NCI-H510A treated with DMSO at 0.1 percent for 48 hours (cell line): ENCODE results near the gene MAN2B2.
"Not testable (repeated sequence)": the region's sequence is repeated elsewhere in the genome, so short reads cannot be mapped to it uniquely, and the experiment has no call there.

Source experiments
- DNase-seq: peaks from one replicate; lab custom pipeline; 2025; lab: John Stamatoyannopoulos, UW

The MAN2B2 gene

DNA sequence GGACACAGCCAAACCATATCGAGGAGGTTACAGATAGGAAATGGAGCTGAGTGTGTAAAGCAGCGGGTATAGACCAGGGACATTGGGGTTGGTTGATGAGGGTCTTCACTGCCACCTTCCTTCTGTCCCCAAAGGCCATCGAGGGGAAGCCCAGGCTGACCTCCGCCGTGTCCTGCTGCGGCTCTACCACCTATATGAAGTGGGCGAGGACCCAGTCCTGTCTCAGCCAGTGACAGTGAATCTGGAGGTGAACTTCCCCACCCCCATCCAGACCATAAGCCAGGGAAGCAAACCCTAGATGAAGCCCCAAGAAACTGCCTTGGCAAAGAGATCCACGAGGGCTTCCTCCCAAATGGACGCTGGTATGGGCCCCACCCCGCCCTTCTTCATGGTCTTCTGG lies 42.3 kb downstream of the MAN2B2 start:
- DNase-seq: no peak

DNA sequence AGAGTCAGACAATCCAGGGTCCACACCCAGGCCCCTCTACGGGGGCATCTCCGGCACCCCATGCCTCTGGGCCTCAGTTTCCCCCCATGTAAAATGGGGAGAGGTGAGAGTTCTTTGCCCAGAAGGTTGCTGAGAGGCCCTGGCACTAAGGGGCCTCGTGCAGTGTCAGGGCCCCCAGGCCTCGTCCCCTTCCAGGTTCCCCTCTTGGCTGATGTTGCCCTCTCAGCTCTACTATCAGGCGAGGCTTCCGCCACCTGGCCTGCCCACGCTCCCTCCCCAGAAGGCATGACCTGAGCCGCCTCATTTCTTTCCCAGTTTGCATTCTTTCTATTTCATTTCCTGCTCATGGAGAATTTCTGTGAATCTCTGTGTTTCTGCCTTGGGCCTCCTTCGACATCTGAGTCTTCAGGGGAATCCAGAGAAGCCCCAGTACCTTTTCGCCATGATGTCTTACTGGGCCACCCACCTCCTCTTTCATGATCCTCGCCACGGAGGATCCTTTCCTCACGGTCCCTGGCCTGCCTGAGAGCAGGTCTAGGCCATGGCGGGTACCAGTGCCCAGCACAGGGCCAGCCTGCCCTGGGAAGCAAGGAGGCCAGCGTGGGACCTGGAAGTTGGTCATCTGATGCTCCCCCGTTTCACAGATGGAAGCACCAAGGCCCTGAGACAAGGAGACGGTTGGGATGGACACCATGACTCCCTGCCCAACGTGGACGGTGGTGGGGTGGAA lies 43.6 kb downstream of the MAN2B2 start:
- no peak for DNase-seq

- DNase-seq: no peak
These were observed 44.1 kb downstream of the MAN2B2 start for GRCh38 chr4:6619116-6619465.

DNA sequence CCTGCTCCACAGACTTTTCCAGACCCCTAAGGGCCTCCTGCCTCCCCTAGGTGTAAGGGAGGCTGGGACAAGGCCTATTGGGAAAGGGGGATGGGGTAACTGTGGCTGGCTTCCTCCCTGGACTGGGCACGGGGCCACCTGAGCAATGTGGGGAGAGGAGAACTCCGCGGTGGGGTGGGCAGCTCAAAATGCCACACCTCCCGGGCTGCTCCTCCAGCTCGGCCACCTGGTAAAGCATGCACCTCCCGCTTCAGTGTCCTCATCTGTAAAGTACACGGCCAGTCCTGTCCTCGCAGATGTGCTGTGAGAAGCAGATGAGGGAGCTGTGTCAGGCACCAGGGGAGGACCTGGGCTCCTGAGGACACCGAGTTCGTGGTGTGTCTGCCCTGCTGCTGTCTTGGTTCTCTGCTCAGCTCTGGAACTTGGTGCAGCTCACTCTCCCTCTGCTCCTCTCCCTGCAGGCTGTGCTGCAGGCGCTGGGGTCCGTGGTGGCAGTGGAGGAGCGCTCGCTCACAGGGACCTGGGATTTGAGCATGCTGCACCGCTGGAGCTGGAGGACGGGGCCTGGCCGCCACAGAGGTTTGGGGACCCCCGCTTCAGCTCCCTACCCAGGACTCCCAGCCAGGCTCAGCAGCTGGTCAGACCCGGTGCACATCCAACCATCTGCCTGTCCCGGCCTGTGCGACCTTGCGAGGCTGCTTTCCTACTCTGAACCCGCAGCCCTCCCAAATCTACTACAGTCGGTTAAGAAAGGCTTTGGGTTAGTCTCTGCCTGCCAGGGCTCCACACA lies 44.7 kb downstream of the MAN2B2 start:
- no peak for DNase-seq

- no peak for DNase-seq
These were observed 45.3 kb downstream of the MAN2B2 start for GRCh38 chr4:6620296-6620695.

GRCh38 chr4:6620891-6621555 lies 46.0 kb downstream of the MAN2B2 start:
- no peak for DNase-seq

GRCh38 chr4:6621556-6621927 lies 46.6 kb downstream of the MAN2B2 start:
- no peak for DNase-seq

- no peak for DNase-seq
These were observed 47.8 kb downstream of the MAN2B2 start for GRCh38 chr4:6622744-6623143.

- DNase-seq: no peak
These were observed 50.3 kb downstream of the MAN2B2 start for GRCh38 chr4:6625256-6625655.

DNA sequence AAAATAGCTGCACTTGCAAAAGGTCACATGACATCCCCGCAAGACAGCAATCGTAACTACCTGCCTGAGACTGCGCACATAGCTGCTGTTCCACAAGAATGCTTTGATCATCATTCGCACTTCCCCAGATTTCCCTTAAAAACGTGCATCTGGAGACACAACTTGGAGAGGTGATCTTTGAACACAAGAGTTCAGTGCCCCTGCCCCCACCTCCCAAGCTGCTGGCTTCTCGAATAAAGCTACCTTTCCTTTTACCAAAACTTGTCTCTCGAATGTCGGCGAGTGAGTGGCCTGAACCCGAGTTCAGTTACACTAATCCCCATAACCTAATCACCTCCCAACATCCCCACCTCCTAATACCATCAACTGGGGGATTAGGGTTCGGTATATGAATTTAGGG lies 51.1 kb downstream of the MAN2B2 start:
- DNase-seq: no peak

- no peak for DNase-seq
These were observed 52.8 kb downstream of the MAN2B2 start for GRCh38 chr4:6627832-6628231.

DNA sequence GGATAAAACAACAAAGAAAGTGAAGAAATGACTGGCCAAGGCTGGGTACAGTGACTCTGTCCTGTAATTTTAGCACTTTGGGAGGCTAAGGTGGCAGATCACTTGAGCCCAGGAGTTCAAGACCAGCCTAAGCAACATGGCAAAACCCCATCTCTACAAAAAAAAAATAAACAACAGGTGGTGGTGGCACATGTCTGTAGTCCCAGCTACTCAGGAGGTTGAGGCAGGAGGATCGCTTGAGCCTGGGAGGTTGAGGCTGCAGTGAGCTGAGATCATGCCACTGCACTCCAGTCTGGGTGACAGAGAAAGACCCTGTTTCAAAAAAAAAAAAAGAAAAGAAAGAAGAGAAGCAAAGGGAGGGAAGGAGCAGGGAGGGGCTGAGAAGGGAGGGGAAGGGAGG lies 53.5 kb downstream of the MAN2B2 start:
- not testable (repeated sequence) for DNase-seq

- DNase-seq: no peak
These were observed 57.1 kb downstream of the MAN2B2 start for GRCh38 chr4:6632125-6632524.

DNA sequence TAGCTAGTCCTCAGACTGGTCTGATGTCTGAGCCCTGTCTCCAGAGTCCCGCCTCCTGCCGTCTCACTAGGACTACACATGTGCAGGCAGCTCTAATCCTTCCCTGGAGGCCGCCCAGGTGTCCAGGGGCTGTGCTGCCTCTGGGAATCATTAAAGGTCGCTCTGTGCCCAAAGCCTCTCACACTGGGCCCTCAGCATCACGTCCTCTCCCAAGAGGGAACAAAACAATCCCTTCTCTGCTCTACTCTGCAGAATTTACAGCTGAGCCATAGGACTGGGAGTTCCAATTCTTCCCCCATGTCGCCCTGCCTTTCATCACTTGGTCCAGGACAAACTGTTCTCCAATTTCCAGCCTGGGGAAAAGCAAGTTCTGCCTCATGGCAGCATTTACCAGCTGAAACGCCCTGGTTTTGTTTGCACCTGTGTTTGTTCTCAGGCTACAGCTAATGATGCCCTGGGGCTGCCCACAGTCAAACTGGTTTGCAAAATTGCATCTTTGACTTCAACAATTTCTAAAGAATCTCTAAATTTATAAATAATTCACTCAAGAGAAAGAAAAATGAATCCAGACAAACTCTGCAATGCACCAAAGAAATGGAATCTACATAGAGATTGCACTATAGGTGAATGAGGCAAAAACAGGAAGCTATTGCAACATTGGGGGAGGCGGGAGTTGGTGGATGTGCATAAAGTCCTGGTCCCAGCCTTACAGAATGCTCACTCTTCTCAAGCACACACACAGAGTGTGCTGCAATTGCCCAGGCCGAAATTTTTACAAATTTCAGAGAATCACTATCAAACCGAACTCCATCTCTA lies 58.3 kb downstream of the MAN2B2 start:
- DNase-seq: peak; percentile 35

- DNase-seq: no peak
These were observed 59.8 kb downstream of the MAN2B2 start for GRCh38 chr4:6634746-6635145.

GRCh38 chr4:6639137-6639680 lies 64.2 kb downstream of the MAN2B2 start:
- DNase-seq: no peak

- DNase-seq: peak; percentile 73
These were observed 65.5 kb downstream of the MAN2B2 start, which contains the start of gene MRFAP1 for GRCh38 chr4:6640292-6641163. Gene MRFAP1, plus strand, starts transcription at chr4:6640685. Its CDS starts 178 bp downstream, at chr4:6640863.

- DNase-seq: no peak
These were observed 66.4 kb downstream of the MAN2B2 start for GRCh38 chr4:6641164-6641970.

GRCh38 chr4:6641971-6642320 lies 67.0 kb downstream of the MAN2B2 start:
- no peak for DNase-seq
